DMS153 treated with DMSO at 0.1 percent for 48 hours (cell line): ENCODE measurements around the gene CHD9.
A peak's percentile ranks its signal among the peaks of the same experiment; 100 is the strongest.
"Not testable (repeated sequence)": the region's sequence is repeated elsewhere in the genome, so short reads cannot be mapped to it uniquely, and the experiment has no call there.

Source experiments
- DNase-seq: peaks from one replicate; lab custom pipeline; 2025; ENCODE audit not compliant: unreplicated experiment; lab: John Stamatoyannopoulos, UW

The CHD9 gene

GRCh38 chr16:53262645-53263044 is 207.9 kb downstream of the CHD9 start:
- no peak for DNase-seq

GRCh38 chr16:53266156-53266555 is 211.4 kb downstream of the CHD9 start:
- DNase-seq, result no peak

- DNase-seq, result not testable (repeated sequence)
These were observed 223.7 kb downstream of the CHD9 start for GRCh38 chr16:53278498-53278897.

- no peak for DNase-seq
These were observed 226.5 kb downstream of the CHD9 start for GRCh38 chr16:53281280-53281679.

GRCh38 chr16:53281859-53282258 is 227.1 kb downstream of the CHD9 start:
- DNase-seq, result no peak

GRCh38 chr16:53282328-53282727 is 227.5 kb downstream of the CHD9 start:
- DNase-seq, result no peak

- DNase-seq, result peak; percentile 1
These were observed 228.5 kb downstream of the CHD9 start for GRCh38 chr16:53282975-53283946.

- no peak for DNase-seq
These were observed 230.4 kb downstream of the CHD9 start for GRCh38 chr16:53285236-53285635.

- no peak for DNase-seq
These were observed 235.7 kb downstream of the CHD9 start for GRCh38 chr16:53290520-53290919.

GRCh38 chr16:53291757-53292392 is 237.1 kb downstream of the CHD9 start:
- no peak for DNase-seq

GRCh38 chr16:53297477-53297876 is 242.7 kb downstream of the CHD9 start:
- DNase-seq, result no peak

- no peak for DNase-seq
These were observed 249.5 kb downstream of the CHD9 start for GRCh38 chr16:53304334-53304733.

GRCh38 chr16:53305743-53306142 is 251.0 kb downstream of the CHD9 start:
- no peak for DNase-seq

- no peak for DNase-seq
These were observed 254.7 kb downstream of the CHD9 start for GRCh38 chr16:53309457-53309856.

GRCh38 chr16:53320992-53321391 is 266.2 kb downstream of the CHD9 start:
- no peak for DNase-seq

GRCh38 chr16:53323924-53324323 is 269.1 kb downstream of the CHD9 start:
- DNase-seq, result no peak

- DNase-seq, result not testable (repeated sequence)
These were observed 276.2 kb downstream of the CHD9 start for GRCh38 chr16:53330991-53331390.

GRCh38 chr16:53334581-53334980 is 279.8 kb downstream of the CHD9 start:
- DNase-seq, result no peak

GRCh38 chr16:53337294-53337693 is 282.5 kb downstream of the CHD9 start:
- no peak for DNase-seq

- no peak for DNase-seq
These were observed 287.0 kb downstream of the CHD9 start for GRCh38 chr16:53341792-53342191.

GRCh38 chr16:53355064-53355463 is 300.3 kb downstream of the CHD9 start:
- no peak for DNase-seq
